Tibial artery (tissue), 4 donors: ENCODE data around the gene LPP.

Experiments used
- DNase-seq, 2 donors: peaks; one replicate each; pipeline ENCODE4 v3.0.0-alpha.2; 2019
- H3K27ac ChIP-seq, 2 donors: fragments of 200-600 bp; sonication (generic) in 1 of 2; 1 replicate in 1 of 2; 2 replicates in 1 of 2; pipeline ENCODE4 v1.5.1; 2018 to 2019; ENCODE audit warnings: mild to moderate bottlenecking in 1 of 2
- H3K27me3 ChIP-seq, 2 donors: fragments of 200-600 bp; sonication (generic) in 1 of 2; one replicate each; pipeline versions ENCODE4 v1.5.1 to v1.6.0; 2016 to 2019
- H3K36me3 ChIP-seq, 3 donors: fragments of 200-600 bp; sonication (generic) in 2 of 3; one replicate each; pipeline ENCODE4 v1.5.1; 2016 to 2019; ENCODE audit warnings: mild to moderate bottlenecking in 2 of 3
- H3K4me1 ChIP-seq, 4 donors: fragments of 200-600 bp; sonication (generic) in 2 of 4; 1 replicate in 3 of 4; 2 replicates in 1 of 4; pipeline ENCODE4 v1.5.1; 2016 to 2019
- H3K4me3 ChIP-seq, 2 donors: fragments of 200-600 bp; sonication (generic) in 1 of 2; 1 replicate in 1 of 2; 2 replicates in 1 of 2; pipeline ENCODE4 v1.5.1; 2018 to 2019; ENCODE audit warnings: mild to moderate bottlenecking in 2 of 2
- H3K9me3 ChIP-seq, 3 donors: fragments of 200-600 bp; sonication (generic) in 1 of 3; one replicate each; pipeline ENCODE4 v1.5.1; 2016 to 2019
- CTCF ChIP-seq, 2 experiments: fragments of 200-600 bp in 1 of 2; fragments of 450-650 bp in 1 of 2; IDR thresholded peaks; one replicate each; pipeline ENCODE4 v1.5.1; 2017 to 2019; ENCODE audit warnings: antibody characterized with exemption in 2 of 2, mild to moderate bottlenecking in 1 of 2, moderate library complexity in 1 of 2
- intact Hi-C: fragments of 100-400 bp; cut with DNase I; formaldehyde crosslinking; loops from one replicate; pipeline ENCODE4 v1.15.0; 2023; ENCODE audit warnings: low total_unique reads

The LPP gene

GRCh38 chr3:188316021-188316722 is 162.2 kb downstream of the LPP start:
- TF ChIP-seq CTCF (IDR thresholded peaks at IDR 0.05) = no peak
- Histone ChIP-seq H3K36me3 (peaks cover 0 to 4% (median 0%) of the 10 kb centered on the region in 3 donors), H3K27me3 (no peaks in the 10 kb centered on the region), H3K4me1 (peaks cover 8 to 66% (median 26%) of the 10 kb centered on the region in 4 donors), H3K9me3 (no peaks in the 10 kb centered on the region), H3K4me3 (no peak overlapping the region), H3K27ac (peak overlapping the region; percentile 42 to 54)
- no peak for DNase-seq
- intact Hi-C loops = no loop called here

DNA sequence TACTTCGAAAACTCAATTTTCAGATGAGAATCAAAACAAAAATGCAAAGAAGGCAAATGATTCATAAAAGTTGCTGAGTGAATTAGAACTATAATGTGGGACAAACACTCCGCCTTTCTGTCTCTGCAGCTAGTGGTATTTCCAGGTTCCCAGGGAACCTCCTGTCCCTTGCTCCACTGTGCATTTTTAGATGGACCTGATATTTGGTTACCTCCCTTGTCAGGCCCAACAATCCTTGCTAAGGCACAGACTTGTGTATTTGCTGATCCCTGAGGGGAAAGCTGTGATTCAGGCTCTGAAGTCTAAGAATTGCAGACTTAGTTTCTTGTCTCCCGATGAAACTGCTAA is 162.7 kb downstream of the LPP start:
- Histone ChIP-seq H3K4me1 (peaks cover 8 to 68% (median 32%) of the 10 kb centered on the region in 4 donors), H3K27ac (peak overlapping the region; percentile 54 to 62), H3K9me3 (no peaks in the 10 kb centered on the region)

GRCh38 chr3:188319569-188319968 is 165.6 kb downstream of the LPP start:
- Histone ChIP-seq H3K9me3 (no peaks in the 10 kb centered on the region), H3K4me3 (no peak overlapping the region), H3K27me3 (no peaks in the 10 kb centered on the region), H3K4me1 (peaks cover 8 to 95% (median 50%) of the 10 kb centered on the region in 4 donors), H3K36me3 (no peaks in the 10 kb centered on the region), H3K27ac (peak overlapping the region in 1 of 2 donors; percentile 27)
- no peak for TF ChIP-seq CTCF (IDR thresholded peaks at IDR 0.05)
- intact Hi-C loops = no loop called here
- DNase-seq = no peak

More for the DNA sequence above, 162.7 kb downstream of the LPP start:
- intact Hi-C loops = no loop called here
- H3K36me3 ChIP-seq = peaks cover 0 to 4% (median 0%) of the 10 kb centered on the region in 3 donors
- no peaks in the 10 kb centered on the region for H3K27me3 ChIP-seq
- no peak overlapping the region for H3K4me3 ChIP-seq
- no peak for TF ChIP-seq CTCF (IDR thresholded peaks at IDR 0.05)
- no peak for DNase-seq

- Histone ChIP-seq H3K27me3 (no peaks in the 10 kb centered on the region), H3K4me1 (peaks cover 8 to 97% (median 52%) of the 10 kb centered on the region in 4 donors), H3K27ac (peak overlapping the region in 1 of 2 donors; percentile 67), H3K4me3 (no peak overlapping the region), H3K9me3 (no peaks in the 10 kb centered on the region), H3K36me3 (no peaks in the 10 kb centered on the region)
- no peak for TF ChIP-seq CTCF (IDR thresholded peaks at IDR 0.05)
- DNase-seq = no peak
- intact Hi-C loops = no loop called here
Observed at GRCh38 chr3:188320757-188321156, 166.8 kb downstream of the LPP start.

DNA sequence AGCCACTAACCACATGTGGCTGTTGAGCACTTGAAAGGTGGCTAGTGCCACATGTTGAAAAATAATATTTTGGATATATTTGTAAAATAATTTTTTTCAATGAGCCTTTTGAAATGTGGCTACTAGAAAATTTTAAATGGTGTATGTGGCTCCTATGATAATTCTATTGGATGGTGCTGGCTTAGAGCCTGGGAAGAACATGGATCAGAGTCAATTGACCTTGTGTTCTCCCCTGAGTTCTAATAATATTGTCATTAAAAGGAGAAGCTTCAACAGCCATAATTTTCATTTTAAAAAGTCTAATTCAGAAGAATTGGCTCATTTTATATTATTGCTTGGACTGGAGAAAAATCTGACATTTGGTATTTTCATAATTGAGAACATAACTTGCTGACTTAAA is 167.3 kb downstream of the LPP start:
- no peak for DNase-seq
- intact Hi-C loops = no loop called here
- Histone ChIP-seq H3K4me1 (peaks cover 3 to 97% (median 48%) of the 10 kb centered on the region in 4 donors), H3K4me3 (no peak overlapping the region), H3K27me3 (no peaks in the 10 kb centered on the region), H3K36me3 (no peaks in the 10 kb centered on the region), H3K9me3 (no peaks in the 10 kb centered on the region), H3K27ac (peak overlapping the region; percentile 65 to 67)
- TF ChIP-seq CTCF (IDR thresholded peaks at IDR 0.05) = no peak
